ENCODE data around the gene FTO. TPM values are rescaled to one million over a fixed set of nuclear protein-coding genes. Genes with fewer than 3 reads are reported as not detected.

FTO gene
- total RNA-seq, 1 experiment from 2014 or later: 78.3 TPM

GRCh38 chr16:53664724-53665345, 39.1 kb upstream of the FTO start:
- no peaks in the 10 kb centered on the region for H3K27me3 ChIP-seq (replicated peaks; ENCODE audit: control insufficient read depth, insufficient read depth, low read length)
- H3K4me1 ChIP-seq: no peaks in the 10 kb centered on the region
- Mint-ChIP-seq H3K9me3 (ENCODE audit: unreplicated experiment) (no peaks in the 10 kb centered on the region), H3K27me3 (ENCODE audit: insufficient read depth, unreplicated experiment) (no peaks in the 10 kb centered on the region), H3K4me1 (ENCODE audit: low read depth, unreplicated experiment) (no peaks in the 10 kb centered on the region), H3K36me3 (ENCODE audit: insufficient read depth, unreplicated experiment) (no peaks in the 10 kb centered on the region), H3K4me3 (ENCODE audit: unreplicated experiment) (no peak overlapping the region), H3K27ac (ENCODE audit: unreplicated experiment) (no peak overlapping the region)
- no peak for DNase-seq
- no peak overlapping the region for H3K4me3 ChIP-seq (ENCODE audit: low read depth, low read length)
- H3K36me3 ChIP-seq (ENCODE audit: control insufficient read depth, insufficient read depth, low read length): no peaks in the 10 kb centered on the region
- intact Hi-C loops (cut with micrococcal nuclease; ENCODE audit: unreplicated experiment): no loop called here
- BruUV-seq (replicated peaks): no TSS peak
- CTCF ChIA-PET: no interaction called here
- H3K9me3 ChIP-seq: no peaks in the 10 kb centered on the region
- POLR2A ChIA-PET: no interaction called here
- no peak for TF ChIP-seq CTCF (IDR thresholded peaks at IDR 0.05; ENCODE audit: insufficient read depth in 1 of 2, low read depth in 1 of 2, low read length in 1 of 2, severe bottlenecking in 1 of 2, unreplicated experiment in 1 of 2)

GRCh38 chr16:53666786-53667415, 37.1 kb upstream of the FTO start:
- Histone ChIP-seq H3K4me3 (ENCODE audit: low read depth, low read length) (no peak overlapping the region), H3K4me1 (no peaks in the 10 kb centered on the region), H3K9me3 (no peaks in the 10 kb centered on the region), H3K27me3 (replicated peaks; ENCODE audit: control insufficient read depth, insufficient read depth, low read length) (no peaks in the 10 kb centered on the region), H3K36me3 (ENCODE audit: control insufficient read depth, insufficient read depth, low read length) (no peaks in the 10 kb centered on the region)
- intact Hi-C loops (cut with micrococcal nuclease; ENCODE audit: unreplicated experiment): no loop called here
- Mint-ChIP-seq H3K4me3 (ENCODE audit: unreplicated experiment) (no peak overlapping the region), H3K4me1 (ENCODE audit: low read depth, unreplicated experiment) (no peaks in the 10 kb centered on the region), H3K27me3 (ENCODE audit: insufficient read depth, unreplicated experiment) (no peaks in the 10 kb centered on the region), H3K9me3 (ENCODE audit: unreplicated experiment) (no peaks in the 10 kb centered on the region), H3K36me3 (ENCODE audit: insufficient read depth, unreplicated experiment) (no peaks in the 10 kb centered on the region), H3K27ac (ENCODE audit: unreplicated experiment) (no peak overlapping the region)
- no TSS peak for BruUV-seq (replicated peaks)
- ChIA-PET CTCF (no interaction called here), POLR2A (no interaction called here)
- TF ChIP-seq CTCF (IDR thresholded peaks at IDR 0.05; ENCODE audit: insufficient read depth in 1 of 2, low read depth in 1 of 2, low read length in 1 of 2, severe bottlenecking in 1 of 2, unreplicated experiment in 1 of 2): no peak
- no peak for DNase-seq

- ChIA-PET POLR2A (interaction anchor here (0.6 kb wide), 1 partner anchor 754 kb away, joined by 3 read pairs; no protein-coding TSS in a partner anchor), CTCF (no interaction called here)
- Mint-ChIP-seq H3K9me3 (ENCODE audit: unreplicated experiment) (no peaks in the 10 kb centered on the region), H3K4me1 (ENCODE audit: low read depth, unreplicated experiment) (no peaks in the 10 kb centered on the region), H3K4me3 (ENCODE audit: unreplicated experiment) (no peak overlapping the region), H3K27ac (ENCODE audit: unreplicated experiment) (no peak overlapping the region), H3K36me3 (ENCODE audit: insufficient read depth, unreplicated experiment) (no peaks in the 10 kb centered on the region), H3K27me3 (ENCODE audit: insufficient read depth, unreplicated experiment) (no peaks in the 10 kb centered on the region)
- BruUV-seq (replicated peaks): no TSS peak
- no peak for TF ChIP-seq CTCF (IDR thresholded peaks at IDR 0.05; ENCODE audit: insufficient read depth in 1 of 2, low read depth in 1 of 2, low read length in 1 of 2, severe bottlenecking in 1 of 2, unreplicated experiment in 1 of 2)
- H3K4me1 ChIP-seq: no peaks in the 10 kb centered on the region; the same call in 1 of the 2 replicates
- H3K27me3 ChIP-seq (replicated peaks; ENCODE audit: control insufficient read depth, insufficient read depth, low read length): no peaks in the 10 kb centered on the region
- H3K9me3 ChIP-seq: no peaks in the 10 kb centered on the region
- H3K36me3 ChIP-seq (ENCODE audit: control insufficient read depth, insufficient read depth, low read length): no peaks in the 10 kb centered on the region
- no peak overlapping the region for H3K4me3 ChIP-seq (ENCODE audit: low read depth, low read length)
- DNase-seq: no peak
- intact Hi-C loops (cut with micrococcal nuclease; ENCODE audit: unreplicated experiment): no loop called here
Observed at GRCh38 chr16:53668869-53669268, 35.1 kb upstream of the FTO start.
